Nephron (organoid): Measurements from ENCODE around the gene PLA2R1.
A peak's percentile ranks its signal among the peaks of the same experiment; 100 is the strongest.

Experiments
- H3K27ac Mint-ChIP-seq, 3 experiments: 2 replicates each; pipeline ENCODE4 v1.8.0; 2020; ENCODE audit warnings: mixed read lengths in 3 of 3, mild to moderate bottlenecking in 2 of 3, moderate library complexity in 1 of 3
- H3K27me3 Mint-ChIP-seq: 2 replicates; pipeline ENCODE4 v1.8.0; 2021; ENCODE audit warnings: low read depth, mild to moderate bottlenecking, moderate library complexity, mixed read lengths
- H3K36me3 Mint-ChIP-seq: 2 replicates; pipeline ENCODE4 v1.8.0; 2020; ENCODE audit warnings: low read depth, mixed read lengths
- H3K4me1 Mint-ChIP-seq: 2 replicates; pipeline ENCODE4 v1.8.0; 2020; ENCODE audit warnings: mixed read lengths
- H3K4me3 Mint-ChIP-seq, 3 experiments: 2 replicates each; pipeline ENCODE4 v1.8.0; 2020; ENCODE audit warnings: mild to moderate bottlenecking in 3 of 3, mixed read lengths in 3 of 3, moderate library complexity in 2 of 3
- H3K9me3 Mint-ChIP-seq: 2 replicates; pipeline ENCODE4 v1.8.0; 2020; ENCODE audit warnings: mixed read lengths
- TF ChIP-seq, protein P1 (sequence below), 3 experiments: fragments of 200-600 bp; sonication (generic); IDR thresholded peaks; one replicate each; pipeline ENCODE4 v1.5.0; 2021; ENCODE audit warnings: antibody characterized with exemption in 3 of 3; ENCODE audit not compliant: unreplicated experiment in 3 of 3

Gene PLA2R1

DNA sequence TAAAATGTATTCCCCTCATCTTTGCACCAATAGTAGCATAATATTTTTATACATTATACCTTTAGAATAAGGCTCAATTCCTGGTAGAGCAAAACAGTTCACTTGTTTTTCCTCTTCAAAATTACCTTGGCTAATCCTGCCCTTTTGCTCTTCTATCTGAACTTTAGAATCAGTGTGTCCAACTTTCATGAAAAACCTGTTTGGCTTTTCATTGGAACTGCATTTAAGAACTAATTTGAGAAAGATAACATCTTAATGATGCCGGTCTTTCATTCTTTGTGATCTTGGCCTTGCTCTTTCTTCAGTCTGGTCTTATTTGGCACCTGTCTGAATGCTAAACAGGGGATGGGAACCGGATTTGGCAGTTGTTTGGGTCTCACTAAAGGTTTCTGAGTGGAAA lies 151.5 kb downstream of the PLA2R1 start:
- Mint-ChIP-seq H3K36me3 (no peaks in the 10 kb centered on the region), H3K27ac (no peak overlapping the region), H3K4me3 (no peak overlapping the region), H3K9me3 (no peaks in the 10 kb centered on the region), H3K4me1 (no peaks in the 10 kb centered on the region), H3K27me3 (peaks cover 6% of the 10 kb centered on the region)
- TF ChIP-seq, protein P1, sequence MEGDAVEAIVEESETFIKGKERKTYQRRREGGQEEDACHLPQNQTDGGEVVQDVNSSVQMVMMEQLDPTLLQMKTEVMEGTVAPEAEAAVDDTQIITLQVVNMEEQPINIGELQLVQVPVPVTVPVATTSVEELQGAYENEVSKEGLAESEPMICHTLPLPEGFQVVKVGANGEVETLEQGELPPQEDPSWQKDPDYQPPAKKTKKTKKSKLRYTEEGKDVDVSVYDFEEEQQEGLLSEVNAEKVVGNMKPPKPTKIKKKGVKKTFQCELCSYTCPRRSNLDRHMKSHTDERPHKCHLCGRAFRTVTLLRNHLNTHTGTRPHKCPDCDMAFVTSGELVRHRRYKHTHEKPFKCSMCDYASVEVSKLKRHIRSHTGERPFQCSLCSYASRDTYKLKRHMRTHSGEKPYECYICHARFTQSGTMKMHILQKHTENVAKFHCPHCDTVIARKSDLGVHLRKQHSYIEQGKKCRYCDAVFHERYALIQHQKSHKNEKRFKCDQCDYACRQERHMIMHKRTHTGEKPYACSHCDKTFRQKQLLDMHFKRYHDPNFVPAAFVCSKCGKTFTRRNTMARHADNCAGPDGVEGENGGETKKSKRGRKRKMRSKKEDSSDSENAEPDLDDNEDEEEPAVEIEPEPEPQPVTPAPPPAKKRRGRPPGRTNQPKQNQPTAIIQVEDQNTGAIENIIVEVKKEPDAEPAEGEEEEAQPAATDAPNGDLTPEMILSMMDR (IDR thresholded peaks at IDR 0.05; ENCODE audit: unreplicated experiment in 3 of 3), result no peak

DNA sequence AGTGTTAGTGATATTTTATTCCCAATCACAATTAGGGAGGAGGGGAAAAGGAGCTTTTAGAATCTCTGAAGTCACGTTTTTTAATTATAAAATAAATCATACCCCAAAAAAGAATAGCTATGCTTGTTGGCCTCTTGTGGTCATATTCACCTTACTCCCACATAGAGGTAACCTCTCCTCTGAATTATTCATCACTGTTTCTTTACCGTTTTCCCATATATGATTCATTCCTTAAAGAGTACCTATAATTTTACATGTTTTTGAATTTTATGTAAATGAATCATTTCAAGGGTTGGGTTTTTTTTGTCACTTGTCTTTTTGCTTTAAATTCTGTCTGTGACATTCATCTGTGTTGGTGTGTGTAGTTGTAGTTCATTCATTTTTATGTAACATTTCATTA lies 153.8 kb downstream of the PLA2R1 start:
- Mint-ChIP-seq H3K4me3 (no peak overlapping the region), H3K27ac (no peak overlapping the region), H3K4me1 (peaks cover 4% of the 10 kb centered on the region), H3K27me3 (peaks cover 22% of the 10 kb centered on the region), H3K36me3 (no peaks in the 10 kb centered on the region), H3K9me3 (no peaks in the 10 kb centered on the region)
- TF ChIP-seq, protein P1 (IDR thresholded peaks at IDR 0.05; ENCODE audit: unreplicated experiment in 3 of 3), result no peak

DNA sequence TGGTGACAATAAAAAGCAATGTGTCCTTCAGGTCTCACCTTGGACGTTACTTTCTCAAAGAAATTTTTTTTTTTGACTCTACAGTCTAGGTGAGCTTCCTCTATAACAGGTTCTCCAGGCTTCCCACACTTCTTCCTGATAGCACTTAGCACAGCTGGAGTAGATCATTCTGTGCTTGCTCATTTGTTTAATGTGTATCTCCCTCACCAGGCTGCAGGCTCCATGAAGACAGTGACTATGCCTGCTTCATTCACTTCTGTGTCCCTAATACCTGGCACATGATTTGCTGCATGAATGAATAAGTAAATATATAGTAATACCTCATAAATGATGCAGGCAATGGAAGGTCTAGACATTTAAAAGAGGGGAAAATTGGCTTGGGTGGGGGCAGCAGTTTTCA lies 154.5 kb downstream of the PLA2R1 start:
- peaks cover 26% of the 10 kb centered on the region for H3K27me3 Mint-ChIP-seq
- no peak overlapping the region for H3K4me3 Mint-ChIP-seq
- H3K36me3 Mint-ChIP-seq, result no peaks in the 10 kb centered on the region
- TF ChIP-seq, protein P1 (IDR thresholded peaks at IDR 0.05; ENCODE audit: unreplicated experiment in 3 of 3), result no peak
- peaks cover 11% of the 10 kb centered on the region for H3K4me1 Mint-ChIP-seq
- H3K27ac Mint-ChIP-seq, result no peak overlapping the region
- H3K9me3 Mint-ChIP-seq, result no peaks in the 10 kb centered on the region

DNA sequence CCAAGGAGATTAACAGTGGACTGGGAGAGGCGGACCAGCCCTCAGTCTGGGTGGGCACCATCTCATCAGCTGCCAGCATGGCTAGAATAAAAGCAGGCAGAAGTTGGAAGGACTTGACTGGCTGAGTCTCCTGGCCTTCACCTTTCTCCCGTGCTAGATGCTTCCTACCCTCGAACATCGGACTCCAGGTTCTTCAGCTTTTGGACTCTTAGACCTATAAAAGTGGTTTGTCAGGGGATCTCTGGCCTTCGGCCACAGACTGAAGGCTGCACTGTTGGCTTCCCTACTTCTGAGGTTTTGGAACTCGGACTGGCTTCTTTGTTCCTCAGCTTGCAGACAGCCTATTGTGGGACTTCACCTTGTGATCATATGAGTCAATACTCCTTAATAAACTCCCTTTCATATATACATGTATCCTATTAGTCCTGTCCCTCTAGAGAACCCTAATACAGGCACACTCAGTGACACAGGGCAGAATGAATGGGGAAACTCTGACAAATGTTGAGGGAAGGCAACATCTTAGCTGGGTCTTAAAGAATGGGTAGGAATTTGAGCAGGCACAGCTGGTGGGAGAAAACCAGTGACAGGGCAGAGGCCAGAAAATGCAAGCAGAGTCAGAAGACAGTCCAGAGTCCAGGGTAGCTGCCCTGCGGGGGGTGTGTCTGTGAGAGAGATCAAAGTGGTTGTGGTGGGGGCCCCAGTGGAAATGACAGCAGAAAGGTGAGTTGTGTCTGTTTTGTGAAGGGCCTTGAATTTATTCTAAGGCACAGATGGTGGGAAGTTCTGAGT lies 156.3 kb downstream of the PLA2R1 start:
- Mint-ChIP-seq H3K4me3 (no peak overlapping the region), H3K27me3 (peaks cover 40% of the 10 kb centered on the region), H3K36me3 (no peaks in the 10 kb centered on the region), H3K9me3 (no peaks in the 10 kb centered on the region), H3K4me1 (peaks cover 12% of the 10 kb centered on the region), H3K27ac (no peak overlapping the region)
- TF ChIP-seq, protein P1 (IDR thresholded peaks at IDR 0.05; ENCODE audit: unreplicated experiment in 3 of 3), result no peak

DNA sequence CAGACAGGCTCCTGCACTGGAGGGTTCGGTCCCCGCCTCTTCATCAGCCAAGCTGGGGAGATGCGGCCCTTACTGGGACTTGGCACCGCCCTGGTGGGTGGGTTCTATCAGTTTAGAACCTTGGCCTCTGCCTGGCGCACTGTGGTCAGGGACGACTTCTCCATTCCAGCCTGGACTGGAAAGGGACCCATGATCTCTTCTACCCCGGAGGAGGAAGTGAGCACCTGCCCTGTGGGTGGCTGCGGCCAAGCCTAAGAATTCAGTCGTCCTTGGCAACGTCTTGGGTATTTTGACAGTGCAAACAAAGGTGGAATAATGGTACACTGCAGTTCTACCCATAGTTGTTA lies 157.5 kb downstream of the PLA2R1 start:
- H3K4me3 Mint-ChIP-seq, result peak overlapping the region in 2 of 3 experiments; percentile 31 to 43
- peaks cover 12% of the 10 kb centered on the region for H3K4me1 Mint-ChIP-seq
- H3K27me3 Mint-ChIP-seq, result peaks cover 45% of the 10 kb centered on the region
- no peaks in the 10 kb centered on the region for H3K9me3 Mint-ChIP-seq
- TF ChIP-seq, protein P1 (IDR thresholded peaks at IDR 0.05; ENCODE audit: unreplicated experiment in 3 of 3), result no peak
- H3K36me3 Mint-ChIP-seq, result no peaks in the 10 kb centered on the region
- H3K27ac Mint-ChIP-seq, result no peak overlapping the region
